AG09309 (cell line): ENCODE measurements around the gene CDYL2.

Source experiments
- DNase-seq: peaks from one replicate; pipeline ENCODE4 v3.0.0-alpha.2; 2010; ENCODE audit warnings: low read depth
- H3K4me3 ChIP-seq: 2 replicates; pipeline ENCODE4 v1.5.1; 2011; ENCODE audit warnings: mild to moderate bottlenecking, low read depth, low read length, moderate library complexity; ENCODE audit not compliant: control insufficient read depth
- TF ChIP-seq, protein P1 (sequence below): IDR thresholded peaks from 2 replicates; pipeline ENCODE4 v1.5.1; 2011; ENCODE audit warnings: mild to moderate bottlenecking, low read depth, low read length, inconsistent platforms; ENCODE audit not compliant: insufficient read depth, control insufficient read depth; ENCODE audit errors: missing control alignments

The CDYL2 gene

DNA sequence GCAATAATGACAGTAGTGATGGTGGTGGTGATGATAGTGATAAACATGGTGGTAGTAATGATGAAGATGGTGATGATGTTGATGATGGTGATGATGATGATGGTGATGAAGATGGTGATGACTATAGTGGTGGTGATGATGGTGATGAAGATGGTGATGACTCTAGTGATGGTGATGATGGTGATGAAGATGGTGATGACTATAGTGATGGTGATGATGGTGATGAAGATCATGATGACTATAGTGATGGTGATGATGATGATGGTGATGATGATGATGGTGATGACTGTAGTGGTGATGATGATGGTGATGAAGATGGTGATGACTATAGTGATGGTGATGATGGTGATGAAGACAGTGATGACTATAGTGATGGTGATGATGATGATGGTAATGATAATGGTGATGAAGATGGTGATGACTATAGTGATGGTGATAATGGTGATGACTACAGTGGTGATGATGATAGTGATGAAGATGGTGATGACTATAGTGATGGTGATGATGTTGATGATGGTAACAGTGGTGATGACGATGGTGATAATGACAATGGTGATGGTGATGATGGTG, 228.0 kb downstream of the CDYL2 start:
- DNase-seq = no peak
- H3K4me3 ChIP-seq = no peak overlapping the region
- TF ChIP-seq, protein P1, sequence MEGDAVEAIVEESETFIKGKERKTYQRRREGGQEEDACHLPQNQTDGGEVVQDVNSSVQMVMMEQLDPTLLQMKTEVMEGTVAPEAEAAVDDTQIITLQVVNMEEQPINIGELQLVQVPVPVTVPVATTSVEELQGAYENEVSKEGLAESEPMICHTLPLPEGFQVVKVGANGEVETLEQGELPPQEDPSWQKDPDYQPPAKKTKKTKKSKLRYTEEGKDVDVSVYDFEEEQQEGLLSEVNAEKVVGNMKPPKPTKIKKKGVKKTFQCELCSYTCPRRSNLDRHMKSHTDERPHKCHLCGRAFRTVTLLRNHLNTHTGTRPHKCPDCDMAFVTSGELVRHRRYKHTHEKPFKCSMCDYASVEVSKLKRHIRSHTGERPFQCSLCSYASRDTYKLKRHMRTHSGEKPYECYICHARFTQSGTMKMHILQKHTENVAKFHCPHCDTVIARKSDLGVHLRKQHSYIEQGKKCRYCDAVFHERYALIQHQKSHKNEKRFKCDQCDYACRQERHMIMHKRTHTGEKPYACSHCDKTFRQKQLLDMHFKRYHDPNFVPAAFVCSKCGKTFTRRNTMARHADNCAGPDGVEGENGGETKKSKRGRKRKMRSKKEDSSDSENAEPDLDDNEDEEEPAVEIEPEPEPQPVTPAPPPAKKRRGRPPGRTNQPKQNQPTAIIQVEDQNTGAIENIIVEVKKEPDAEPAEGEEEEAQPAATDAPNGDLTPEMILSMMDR = no peak

DNA sequence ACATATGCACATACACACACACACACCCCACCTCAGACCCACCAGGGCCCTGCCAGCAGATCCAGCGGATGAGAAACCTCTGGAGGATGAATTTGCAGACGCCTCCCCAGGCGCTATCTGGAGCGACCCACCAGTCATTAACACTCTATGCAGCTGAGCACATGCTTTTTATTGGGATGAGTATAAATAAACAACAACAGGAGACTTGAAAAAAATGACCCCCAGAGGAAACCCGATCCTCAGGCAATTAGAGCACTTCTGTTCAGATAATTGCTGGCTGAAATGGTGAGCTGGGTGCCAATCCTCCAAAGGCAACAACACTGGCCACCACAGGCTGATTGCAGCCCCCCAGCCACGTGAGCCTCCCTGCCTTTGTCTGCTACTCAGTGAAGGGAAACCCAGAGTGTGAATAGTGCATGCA, 230.7 kb downstream of the CDYL2 start:
- H3K4me3 ChIP-seq = no peak overlapping the region
- TF ChIP-seq, protein P1 = no peak
- DNase-seq = no peak

DNA sequence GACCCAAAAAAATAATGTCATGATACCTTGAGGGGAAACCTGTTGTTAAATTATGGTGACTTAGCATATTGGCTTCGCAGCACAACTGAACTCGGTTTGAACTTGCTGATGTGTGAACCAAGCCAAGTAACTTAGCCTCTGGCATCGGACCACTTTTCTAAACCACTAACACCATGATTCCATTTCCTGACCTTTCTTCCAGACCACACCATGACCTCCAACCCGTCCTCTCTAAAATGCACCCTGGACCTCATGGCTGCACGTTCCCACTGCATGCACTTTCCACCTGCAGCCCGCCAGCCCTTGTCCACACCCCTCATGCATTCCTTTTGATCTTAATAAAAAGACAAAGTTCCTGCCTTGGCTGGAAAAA, 234.3 kb downstream of the CDYL2 start:
- DNase-seq = no peak
- TF ChIP-seq, protein P1 = no peak
- H3K4me3 ChIP-seq = no peak overlapping the region

DNA sequence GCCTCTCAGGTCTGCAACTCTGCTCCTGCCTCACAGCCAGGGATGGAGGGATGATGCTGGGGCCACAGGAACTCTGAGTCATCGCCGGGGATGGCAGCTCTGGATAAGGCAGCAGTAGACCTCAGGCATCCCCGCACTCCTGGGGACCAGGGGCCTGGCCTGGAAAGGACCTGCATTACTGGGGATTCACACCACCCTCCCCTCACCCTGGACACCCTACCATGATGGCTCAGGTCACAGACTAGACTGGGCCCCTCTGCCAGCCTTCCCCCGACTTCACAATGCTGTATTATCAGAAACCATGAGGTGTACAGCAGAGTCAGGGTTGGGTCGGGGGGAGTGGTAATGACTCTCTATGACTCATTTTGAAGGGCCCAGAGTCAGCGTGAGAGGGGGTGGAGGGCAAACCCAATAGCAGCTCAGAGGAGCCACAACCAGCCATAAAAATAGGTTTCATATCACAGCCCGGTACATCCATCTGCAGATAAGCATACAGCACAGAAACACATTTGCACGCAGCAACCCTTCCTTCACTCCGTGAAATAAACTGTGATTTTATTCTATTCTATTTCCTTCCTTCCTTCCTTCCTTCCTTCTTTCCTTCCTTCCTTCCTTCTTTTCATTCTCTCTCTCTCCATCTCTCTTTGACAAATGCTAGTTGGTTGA, 234.8 kb downstream of the CDYL2 start:
- DNase-seq = no peak
- TF ChIP-seq, protein P1 = no peak
- H3K4me3 ChIP-seq = no peak overlapping the region

DNA sequence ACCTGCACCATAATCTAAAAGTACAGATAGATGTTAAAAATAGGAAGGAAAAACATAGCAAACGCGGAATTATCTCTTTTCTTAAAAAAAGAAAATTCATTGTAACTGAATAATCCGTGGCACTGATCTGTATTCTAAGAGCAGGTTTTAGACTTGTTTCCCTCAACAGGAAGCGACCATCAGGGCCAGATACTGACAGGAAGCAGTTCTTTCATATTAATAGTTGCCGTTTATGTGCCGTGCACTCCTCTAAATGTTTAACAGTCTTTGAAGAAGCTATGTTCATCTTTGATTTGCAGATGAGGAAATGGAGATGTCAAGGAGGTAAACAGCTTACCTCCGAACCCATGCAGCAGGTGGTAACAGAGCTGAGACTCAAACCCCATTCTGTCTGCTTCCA, 240.0 kb downstream of the CDYL2 start:
- DNase-seq = no peak
- H3K4me3 ChIP-seq = no peak overlapping the region
- TF ChIP-seq, protein P1 = no peak

DNA sequence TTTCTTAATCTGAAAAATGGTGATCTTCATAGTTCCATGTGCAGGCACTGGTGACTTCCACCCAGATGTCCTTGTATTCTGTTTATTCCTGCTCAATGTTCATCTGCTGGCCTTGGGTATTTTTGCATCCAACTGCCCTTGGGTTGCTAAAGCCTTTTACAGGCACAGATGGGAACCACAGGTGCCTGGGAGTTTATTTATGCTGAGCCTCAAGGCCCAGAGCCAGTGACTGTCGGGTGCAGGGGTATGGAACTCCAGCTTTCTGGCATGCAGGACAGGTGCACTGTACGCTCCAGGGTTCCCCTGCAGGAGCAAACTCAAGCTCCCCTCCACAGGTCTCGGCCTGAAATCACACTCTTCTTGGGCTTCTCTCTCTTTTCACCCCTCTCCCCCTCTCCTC, 241.3 kb downstream of the CDYL2 start:
- H3K4me3 ChIP-seq = no peak overlapping the region
- DNase-seq = no peak
- TF ChIP-seq, protein P1 = no peak
